Stomach (tissue), 9 donors: ENCODE data around the gene IRAG1. TPM values are rescaled to one million over a fixed set of nuclear protein-coding genes. Genes with fewer than 3 reads are reported as not detected.

Experiments used
- DNase-seq, 2 donors: peaks; one replicate each; pipeline versions ENCODE4 v3.0.0 to v3.0.0-alpha.2; 2013 to 2019
- H3K27ac ChIP-seq, 5 donors: fragments of 200-600 bp in 4 of 5; sonication (generic) in 4 of 5; one replicate each; pipeline ENCODE4 v1.5.1; 2013 to 2019; ENCODE audit warnings: mild to moderate bottlenecking in 1 of 5, moderate library complexity in 1 of 5
- H3K27me3 ChIP-seq, 3 donors: fragments of 200-600 bp; sonication (generic); one replicate each; pipeline ENCODE4 v1.5.1; 2017 to 2019; ENCODE audit warnings: mixed run types in 1 of 3
- H3K36me3 ChIP-seq, 4 donors: fragments of 200-600 bp; sonication (generic); 1 replicate in 3 of 4; 2 replicates in 1 of 4; pipeline ENCODE4 v1.5.1; 2016 to 2019
- H3K4me1 ChIP-seq, 4 donors: fragments of 200-600 bp; sonication (generic); one replicate each; pipeline ENCODE4 v1.5.1; 2016 to 2019
- H3K4me3 ChIP-seq, 4 donors: fragments of 200-600 bp; sonication (generic) in 3 of 4; one replicate each; pipeline ENCODE4 v1.5.1; 2016 to 2019; ENCODE audit warnings: mild to moderate bottlenecking in 1 of 4
- H3K9me3 ChIP-seq, 4 donors: fragments of 200-600 bp; sonication (generic); one replicate each; pipeline ENCODE4 v1.5.1; 2016 to 2019
- EP300 ChIP-seq: sonication (generic); formaldehyde crosslinking; IDR thresholded peaks from one replicate; pipeline ENCODE4 v1.6.1; 2017; ENCODE audit warnings: antibody characterized with exemption
- POLR2A ChIP-seq, 4 donors: fragments of 450-650 bp; IDR thresholded peaks; one replicate each; pipeline ENCODE4 v1.6.1; 2016; ENCODE audit warnings: antibody characterized with exemption in 4 of 4, control low read depth in 2 of 4, mild to moderate bottlenecking in 1 of 4, moderate library complexity in 1 of 4
- POLR2AphosphoS5 ChIP-seq, 3 donors: sonication (generic); formaldehyde crosslinking; IDR thresholded peaks; one replicate each; pipeline ENCODE4 v1.6.1; 2016; ENCODE audit warnings: antibody characterized with exemption in 3 of 3
- WGBS, 5 donors: extraction: QIAGEN DNeasy Blood & Tissue Kit in 3 of 5; methylation state at CpG; one replicate each; pipeline versions ENCODE4 v1.1.5 to v1.1.7; 2013 to 2018; 5-methylcytosine and 5-hydroxymethylcytosine counted together
- intact Hi-C: fragments of 100-400 bp; cut with DNase I; formaldehyde crosslinking; loops from one replicate; pipeline ENCODE4 v1.15.1; 2023; ENCODE audit warnings: low total_unique reads
- polyA plus RNA-seq, 3 donors: library from polyadenylated mRNA; stranded (reverse); fragments of 200-250 nt; gene quantifications; one replicate each; pipeline ENCODE4 v1.2.3, GENCODE V29; 2013
- total RNA-seq, 5 donors: library from RNA; depleted of rRNA; stranded (reverse); fragments of >200 nt; gene quantifications; one replicate each; pipeline versions ENCODE4 v1.1.0 to v1.2.3, GENCODE V29; 2014 to 2016
- TF ChIP-seq, protein P1 (sequence below), 7 experiments: fragments of 450-650 bp in 4 of 7; fragments of 200-600 bp in 3 of 7; sonication (generic) in 3 of 7; IDR thresholded peaks; one replicate each; pipeline ENCODE4 v1.5.1; 2016 to 2019; ENCODE audit warnings: antibody characterized with exemption in 7 of 7, control low read depth in 2 of 7, mild to moderate bottlenecking in 1 of 7
- donor health status: healthy with polysubstance abuse.
- donor health status: Bipolar disorder and iron deficiency.
- donor health status: healthy.

Gene IRAG1
- total and polyA plus RNA-seq, 8 donors, result 12.7 to 60.7 (median 26.4) TPM

DNA sequence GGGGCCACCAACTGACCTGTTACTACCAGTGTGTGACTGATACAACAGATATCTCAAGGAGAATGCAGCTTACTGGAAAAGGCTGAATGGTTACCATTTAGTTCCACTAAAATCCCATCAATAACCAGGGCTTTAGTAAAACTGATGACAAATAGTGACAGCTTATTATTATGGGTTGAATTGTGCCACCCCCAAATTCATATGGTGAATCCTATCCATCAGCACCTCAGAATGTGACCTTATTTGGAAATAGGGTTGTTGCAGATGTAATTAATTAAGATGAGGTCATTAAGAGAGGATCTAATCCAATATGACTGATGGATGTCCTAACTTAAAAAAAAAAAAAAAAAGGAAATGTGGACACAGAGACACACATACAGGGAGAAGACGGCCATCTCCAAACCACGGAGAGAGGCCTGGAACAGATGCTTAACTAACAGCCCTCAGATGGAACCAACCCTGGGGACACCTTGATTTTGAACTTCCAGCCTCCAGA lies 27.4 kb upstream of the IRAG1 start:
- Histone ChIP-seq H3K4me1 (no peaks in the 10 kb centered on the region), H3K9me3 (no peaks in the 10 kb centered on the region), H3K27ac (no peak overlapping the region), H3K4me3 (no peak overlapping the region), H3K27me3 (peaks cover 0 to 4% (median 0%) of the 10 kb centered on the region in 3 donors), H3K36me3 (no peaks in the 10 kb centered on the region)
- no peak for DNase-seq
- 81 to 95% (median 82%) methylated on average over 2 of the region's 2 CpGs for WGBS, 5 donors
- TF ChIP-seq POLR2AphosphoS5 (IDR thresholded peaks at IDR 0.05), result no peak
- TF ChIP-seq, protein P1, sequence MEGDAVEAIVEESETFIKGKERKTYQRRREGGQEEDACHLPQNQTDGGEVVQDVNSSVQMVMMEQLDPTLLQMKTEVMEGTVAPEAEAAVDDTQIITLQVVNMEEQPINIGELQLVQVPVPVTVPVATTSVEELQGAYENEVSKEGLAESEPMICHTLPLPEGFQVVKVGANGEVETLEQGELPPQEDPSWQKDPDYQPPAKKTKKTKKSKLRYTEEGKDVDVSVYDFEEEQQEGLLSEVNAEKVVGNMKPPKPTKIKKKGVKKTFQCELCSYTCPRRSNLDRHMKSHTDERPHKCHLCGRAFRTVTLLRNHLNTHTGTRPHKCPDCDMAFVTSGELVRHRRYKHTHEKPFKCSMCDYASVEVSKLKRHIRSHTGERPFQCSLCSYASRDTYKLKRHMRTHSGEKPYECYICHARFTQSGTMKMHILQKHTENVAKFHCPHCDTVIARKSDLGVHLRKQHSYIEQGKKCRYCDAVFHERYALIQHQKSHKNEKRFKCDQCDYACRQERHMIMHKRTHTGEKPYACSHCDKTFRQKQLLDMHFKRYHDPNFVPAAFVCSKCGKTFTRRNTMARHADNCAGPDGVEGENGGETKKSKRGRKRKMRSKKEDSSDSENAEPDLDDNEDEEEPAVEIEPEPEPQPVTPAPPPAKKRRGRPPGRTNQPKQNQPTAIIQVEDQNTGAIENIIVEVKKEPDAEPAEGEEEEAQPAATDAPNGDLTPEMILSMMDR (IDR thresholded peaks at IDR 0.05), result no peak
- TF ChIP-seq EP300, result no peak
- no peak for TF ChIP-seq POLR2A (IDR thresholded peaks at IDR 0.05)
- intact Hi-C loops, result no loop called here

DNA sequence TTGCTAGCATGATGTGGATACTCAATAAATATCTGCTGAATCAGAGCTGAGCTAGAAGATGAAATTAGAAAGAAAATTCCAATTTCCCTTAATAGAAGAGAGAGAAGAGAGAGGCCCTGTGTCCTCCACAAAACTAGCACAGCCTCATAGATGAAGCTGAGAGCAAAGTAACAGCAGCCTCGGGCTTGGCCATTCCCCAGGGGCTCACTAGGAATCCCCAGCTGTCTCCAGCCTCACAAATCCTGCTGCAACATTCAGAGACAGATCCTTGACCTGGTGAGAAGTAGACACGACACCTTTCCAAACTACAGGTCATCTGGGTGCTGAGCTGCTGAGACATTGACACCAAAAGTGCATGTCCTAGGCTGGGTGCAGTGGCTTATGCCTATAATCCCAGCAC lies 26.1 kb upstream of the IRAG1 start:
- no peaks in the 10 kb centered on the region for H3K4me1 ChIP-seq
- H3K27ac ChIP-seq, result no peak overlapping the region
- WGBS, 5 donors, result 64 to 100% (median 74%) methylated on average over 2 of the region's 2 CpGs
- no peaks in the 10 kb centered on the region for H3K9me3 ChIP-seq
- H3K27me3 ChIP-seq, result peaks cover 0 to 4% (median 0%) of the 10 kb centered on the region in 3 donors
- intact Hi-C loops, result no loop called here
- no peak for DNase-seq
- no peaks in the 10 kb centered on the region for H3K36me3 ChIP-seq
- TF ChIP-seq, protein P1 (IDR thresholded peaks at IDR 0.05), result no peak
- TF ChIP-seq POLR2A (IDR thresholded peaks at IDR 0.05) (no peak), EP300 (no peak), POLR2AphosphoS5 (IDR thresholded peaks at IDR 0.05) (no peak)
- no peak overlapping the region for H3K4me3 ChIP-seq

DNA sequence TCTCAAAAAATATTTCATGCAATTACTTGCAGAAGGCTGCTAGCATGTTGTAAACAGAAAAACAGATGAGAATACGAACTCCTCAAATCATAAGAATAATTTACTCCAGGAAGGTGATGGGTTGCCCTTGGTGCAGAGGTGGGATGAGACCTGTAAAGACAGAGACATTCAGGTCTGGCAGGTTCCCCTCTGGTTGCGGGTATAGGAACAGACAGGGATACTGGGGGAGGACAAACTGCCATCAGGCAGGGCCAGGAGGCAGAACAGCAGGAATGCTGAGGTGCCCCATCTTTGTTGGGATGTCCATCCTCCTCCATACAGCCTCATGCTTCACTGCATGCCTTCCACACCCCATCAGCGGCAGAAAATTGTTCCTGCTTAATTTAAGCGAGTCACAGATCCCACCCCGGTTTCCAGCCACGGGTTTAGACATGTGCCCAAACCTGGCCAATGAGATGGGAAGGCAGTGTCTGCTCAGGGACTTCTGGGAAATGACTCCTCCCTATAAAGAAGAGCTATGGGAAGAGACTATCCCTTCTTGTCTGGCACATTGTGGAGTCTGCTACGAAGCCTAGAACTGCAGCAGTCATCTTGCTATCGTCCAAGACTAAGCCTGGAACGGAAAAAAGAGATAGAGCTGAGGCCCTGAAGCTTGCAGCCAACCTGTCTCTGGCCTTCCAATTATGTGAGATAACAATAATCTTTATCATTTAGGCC lies 23.1 kb upstream of the IRAG1 start:
- Histone ChIP-seq H3K27ac (no peak overlapping the region), H3K4me3 (no peak overlapping the region), H3K36me3 (no peaks in the 10 kb centered on the region), H3K4me1 (peaks cover 0 to 6% (median 0%) of the 10 kb centered on the region in 4 donors), H3K9me3 (no peaks in the 10 kb centered on the region), H3K27me3 (peaks cover 0 to 4% (median 0%) of the 10 kb centered on the region in 3 donors)
- 76 to 88% (median 84%) methylated on average over 9 of the region's 9 CpGs for WGBS, 5 donors
- no peak for DNase-seq
- intact Hi-C loops, result no loop called here
- TF ChIP-seq EP300 (no peak), POLR2A (IDR thresholded peaks at IDR 0.05) (no peak), POLR2AphosphoS5 (IDR thresholded peaks at IDR 0.05) (no peak)
- TF ChIP-seq, protein P1 (IDR thresholded peaks at IDR 0.05), result no peak

DNA sequence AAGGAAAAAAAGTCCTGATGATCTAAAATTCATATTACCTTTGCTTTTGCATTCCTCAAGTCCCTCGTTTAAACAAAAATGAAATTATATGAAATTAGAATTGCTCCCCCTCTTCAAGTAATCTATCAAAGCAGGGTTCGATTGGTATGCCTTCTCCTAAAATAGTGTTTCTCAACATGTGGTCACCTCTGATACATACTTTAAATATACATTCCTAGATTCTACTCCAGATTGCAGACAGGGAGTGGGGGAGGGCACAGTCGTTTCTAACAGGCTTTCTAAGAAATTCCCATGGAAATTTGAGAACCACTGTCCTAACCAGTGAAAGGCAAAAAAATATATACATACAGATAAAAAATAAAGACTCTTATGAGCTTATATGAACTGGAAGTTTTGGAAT lies 22.6 kb upstream of the IRAG1 start:
- H3K4me3 ChIP-seq, result no peak overlapping the region
- peaks cover 0 to 4% (median 0%) of the 10 kb centered on the region in 3 donors for H3K27me3 ChIP-seq
- intact Hi-C loops, result no loop called here
- H3K27ac ChIP-seq, result no peak overlapping the region
- no peaks in the 10 kb centered on the region for H3K9me3 ChIP-seq
- no peaks in the 10 kb centered on the region for H3K36me3 ChIP-seq
- DNase-seq, result peak in 1 of 2 donors; percentile 21
- peaks cover 0 to 6% (median 0%) of the 10 kb centered on the region in 4 donors for H3K4me1 ChIP-seq
- 36 to 52% (median 46%) methylated on average over 3 of the region's 3 CpGs for WGBS, 5 donors
- TF ChIP-seq, protein P1 (IDR thresholded peaks at IDR 0.05), result no peak
- TF ChIP-seq POLR2AphosphoS5 (IDR thresholded peaks at IDR 0.05) (no peak), EP300 (no peak), POLR2A (IDR thresholded peaks at IDR 0.05) (no peak)
